Fibroblast of peridontal ligament (primary cell): ENCODE results near the gene DPH7.
"Not testable (repeated sequence)": the region's sequence is repeated elsewhere in the genome, so short reads cannot be mapped to it uniquely, and the experiment has no call there.

ENCODE experiments used
- DNase-seq: peaks from one replicate; pipeline ENCODE4 v3.0.0-alpha.2; 2010; ENCODE audit errors: extremely low read depth

DPH7 gene

DNA sequence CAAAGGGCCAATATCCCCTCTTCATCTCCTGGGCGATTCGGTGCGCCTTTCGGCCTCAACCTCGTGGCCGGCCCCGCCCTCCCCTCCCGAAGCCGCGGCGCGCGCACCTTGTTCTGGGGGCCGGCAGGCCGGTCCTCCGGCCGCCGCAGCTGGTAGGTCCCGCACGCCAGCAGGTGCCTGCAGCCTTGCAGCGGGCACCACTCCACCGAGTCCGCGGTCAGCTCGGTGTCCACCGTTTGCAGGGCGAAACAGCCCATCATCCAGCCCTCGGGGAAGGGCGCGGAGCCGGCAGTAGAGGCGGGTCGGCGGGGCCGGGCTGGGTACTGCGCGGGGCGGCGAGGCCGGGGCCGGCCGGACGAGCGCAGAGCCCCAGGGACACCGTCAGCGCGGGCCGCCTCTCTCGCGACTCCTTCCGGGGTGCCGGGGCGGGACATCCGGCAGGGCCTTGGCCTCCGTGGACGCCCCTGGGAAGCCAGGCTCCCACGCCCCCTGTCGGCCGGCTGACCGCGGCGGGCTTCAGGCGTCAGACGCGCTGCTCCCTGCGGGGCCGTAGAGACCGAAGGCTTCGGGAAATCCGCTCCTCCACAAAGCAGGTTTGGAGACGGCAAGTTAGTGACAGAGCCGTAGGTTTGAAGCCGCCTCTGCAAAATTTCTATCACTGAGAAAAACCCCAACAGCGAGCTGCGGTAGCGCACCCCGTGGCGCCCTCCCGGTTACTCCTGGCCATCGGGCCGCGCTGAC is at the start of gene DPH7:
DPH7 (minus strand) TSS at position 408 of the 741 bp plus-strand sequence; CDS start at position 260, 148 bp downstream.
- peak; percentile 80 for DNase-seq

- not testable (repeated sequence) for DNase-seq
Measured at GRCh38 chr9:137627406-137627805, 48.7 kb upstream of the DPH7 start.

DNA sequence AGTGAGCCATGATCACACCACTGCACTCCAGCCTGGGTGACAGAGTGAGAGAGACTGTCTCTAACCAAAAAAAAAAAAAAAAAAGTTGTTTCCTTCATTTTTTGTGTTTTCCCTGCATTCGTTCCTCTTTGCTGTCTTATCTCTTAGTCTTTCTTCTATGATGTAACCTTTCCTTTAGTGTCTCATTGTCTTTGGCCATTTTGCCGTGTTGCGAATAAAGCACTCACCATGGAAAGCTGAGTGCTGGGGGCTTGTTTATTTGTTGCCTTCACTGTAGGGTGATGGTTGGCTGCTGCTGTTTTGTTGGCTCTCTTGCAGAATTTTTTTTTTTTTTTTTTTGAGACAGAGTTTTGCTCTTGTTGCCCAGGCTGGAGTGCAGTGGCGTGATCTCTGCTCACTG is 47.7 kb upstream of the DPH7 start:
- no peak for DNase-seq

DNA sequence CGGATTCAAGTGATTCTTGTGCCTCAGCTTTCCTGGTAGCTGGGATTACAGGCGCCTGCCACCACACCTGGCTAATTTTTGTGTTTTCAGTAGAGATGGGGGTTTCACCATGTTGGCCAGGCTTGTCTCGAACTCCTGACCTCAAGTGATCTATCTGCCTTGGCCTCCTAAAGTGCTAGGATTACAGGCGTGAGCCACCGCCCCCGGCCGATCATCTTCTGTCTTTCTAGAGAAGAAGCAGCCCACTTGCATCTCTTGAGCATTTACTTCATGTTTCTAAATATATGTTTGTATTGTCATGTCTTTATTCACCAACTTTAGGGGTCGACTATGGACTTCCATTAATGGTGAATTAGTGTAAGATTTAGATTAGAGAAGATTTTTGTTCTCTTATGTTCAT is 43.5 kb upstream of the DPH7 start:
- DNase-seq: not testable (repeated sequence)

DNA sequence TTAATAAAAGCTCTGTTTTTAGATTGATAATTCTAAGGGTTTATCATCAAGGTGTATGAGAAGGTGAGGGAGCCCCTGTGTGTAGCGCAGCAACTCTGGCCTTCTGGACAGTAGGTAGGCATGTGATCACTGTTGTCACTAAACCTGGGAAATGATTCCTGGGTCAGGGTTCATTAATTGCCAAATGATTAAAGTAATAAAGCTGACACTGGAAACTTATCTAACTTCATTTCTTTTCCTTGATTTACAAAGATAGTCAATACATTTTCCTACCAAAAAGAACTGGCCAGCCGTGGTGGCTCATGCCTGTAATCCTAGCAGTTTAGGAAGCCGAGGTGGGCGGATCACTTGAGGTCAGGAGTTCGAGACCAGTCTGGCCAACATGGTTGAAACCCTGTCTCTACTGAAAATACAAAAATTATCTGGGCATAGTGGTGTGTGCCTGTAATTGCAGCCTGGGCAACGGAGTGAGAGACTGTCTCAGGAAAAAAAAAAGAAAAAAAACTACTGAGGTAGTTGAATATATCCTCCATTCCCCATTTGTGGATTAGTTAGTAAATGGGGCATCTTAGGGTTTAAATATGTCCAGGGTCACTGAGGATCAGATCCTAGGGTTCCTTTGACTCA is 42.5 kb upstream of the DPH7 start:
- DNase-seq: peak; percentile 23

- DNase-seq: no peak
Measured at GRCh38 chr9:137620581-137620980, 41.9 kb upstream of the DPH7 start.

GRCh38 chr9:137620048-137620405 is 41.3 kb upstream of the DPH7 start:
- DNase-seq: no peak

DNA sequence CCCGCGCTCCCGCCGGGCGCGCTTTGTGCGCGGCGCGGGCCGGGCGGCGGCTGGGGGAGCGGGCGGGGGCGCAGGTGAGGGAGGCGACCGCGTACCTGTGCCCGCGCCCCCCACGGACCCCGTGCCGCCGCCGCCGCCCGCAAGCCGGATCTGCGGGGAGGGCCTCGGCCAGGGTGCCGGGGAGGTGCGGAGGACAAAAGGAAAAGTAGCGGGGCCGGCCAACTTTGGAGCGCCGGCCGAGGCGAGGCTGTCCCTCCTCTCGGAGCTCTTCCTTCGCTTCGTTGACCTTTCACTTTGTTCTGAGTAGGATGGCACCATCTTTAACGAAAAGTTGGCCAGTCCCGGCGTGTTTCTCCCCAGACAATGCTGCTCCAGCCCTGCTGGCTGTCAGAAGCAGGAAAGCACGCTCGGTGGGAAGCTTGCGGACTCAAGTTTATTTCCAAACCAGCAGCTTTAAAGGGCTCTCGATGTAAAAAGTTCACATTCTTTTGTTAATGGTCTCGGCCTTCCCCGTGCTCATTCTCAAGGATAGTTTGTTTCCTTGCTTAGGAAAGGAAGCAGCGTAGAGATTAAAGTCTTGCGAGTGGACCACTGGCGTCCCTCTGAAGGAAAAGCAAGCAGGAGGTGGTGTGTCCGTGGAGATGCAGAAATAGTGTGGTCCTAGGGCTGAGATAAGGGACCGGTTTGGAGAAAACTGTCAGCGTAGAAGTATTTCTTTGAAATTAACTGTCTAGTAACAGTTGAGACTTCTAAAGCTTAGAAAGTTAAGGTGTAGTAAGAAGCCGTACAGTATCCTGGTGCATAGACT is 40.7 kb upstream of the DPH7 start:
- peak; percentile 56 for DNase-seq

DNA sequence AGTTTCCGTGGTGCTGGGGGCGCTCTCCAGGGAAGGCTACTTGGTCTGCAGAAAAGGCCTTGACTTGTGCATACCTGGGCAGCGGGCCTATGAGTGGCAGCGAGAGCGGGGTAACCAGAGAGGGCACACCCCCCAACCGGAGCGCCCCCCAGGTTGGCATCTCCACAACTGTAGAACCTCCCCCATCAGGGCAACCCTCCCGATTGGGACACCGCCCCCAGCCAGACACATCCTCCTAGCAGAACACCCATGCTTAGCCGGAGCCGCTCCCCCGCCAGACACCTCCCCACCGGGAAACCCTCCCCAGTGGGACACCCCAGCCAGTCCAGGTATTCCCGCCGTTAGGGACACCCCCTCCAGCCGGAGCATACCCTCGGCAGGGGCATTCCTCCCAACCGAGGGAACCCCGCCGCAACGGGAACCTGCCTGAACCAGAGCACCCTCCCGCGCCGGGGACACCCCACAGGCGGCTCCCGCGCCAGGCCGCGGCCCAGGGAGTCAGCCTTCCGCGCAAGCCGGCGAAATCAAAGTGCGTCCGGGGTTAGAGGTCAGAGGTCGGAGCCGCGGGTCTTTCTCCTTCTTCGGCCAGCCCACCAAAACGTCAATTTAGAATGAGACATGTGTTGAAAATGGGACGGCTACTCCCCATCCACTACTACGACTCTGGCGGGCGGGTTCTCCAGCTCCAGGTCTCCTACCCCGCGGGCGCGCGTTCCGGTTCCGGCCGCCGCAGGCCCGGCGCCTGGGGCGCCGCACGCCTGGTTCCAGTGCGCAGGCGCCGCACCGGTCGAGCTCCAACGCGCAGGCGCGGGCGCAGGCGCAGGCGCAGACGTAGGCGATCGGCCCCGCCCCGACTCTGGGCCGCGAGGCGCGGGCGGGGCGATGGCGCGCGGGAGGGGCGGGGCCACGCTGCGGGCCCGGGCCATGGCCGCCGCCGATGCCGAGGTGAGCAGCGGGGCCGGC is 39.7 kb upstream of the DPH7 start, which contains the start of gene EHMT1:
EHMT1 (plus strand) TSS at position 901 of the 963 bp plus-strand sequence; CDS start at position 925, 24 bp downstream.
- DNase-seq: peak; percentile 72

DNA sequence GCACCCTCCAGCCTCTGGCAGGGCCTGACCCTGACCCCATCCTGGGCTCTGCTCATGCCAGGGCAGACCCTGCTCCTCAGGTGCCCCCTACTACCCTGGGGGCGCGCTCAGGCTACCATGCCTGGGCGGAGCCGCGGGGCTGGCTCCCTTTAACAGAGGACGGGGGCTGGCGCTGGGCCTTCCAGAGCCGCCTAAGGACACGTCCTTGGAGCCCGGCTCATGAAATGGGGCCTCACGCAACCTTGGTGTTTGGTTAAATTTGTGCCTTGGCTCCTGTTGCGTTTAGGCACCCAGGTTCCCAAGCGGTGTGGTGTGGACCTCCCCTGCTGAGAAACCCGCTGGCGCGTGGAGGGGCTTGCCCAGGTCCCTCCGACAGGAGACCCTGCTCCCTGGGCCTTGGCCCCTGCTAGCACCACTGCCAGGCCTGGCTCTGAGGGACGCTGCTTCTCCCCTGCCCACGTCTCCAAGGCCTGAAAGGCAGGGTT is 36.7 kb upstream of the DPH7 start:
- no peak for DNase-seq

GRCh38 chr9:137614631-137615386 is 36.1 kb upstream of the DPH7 start:
- no peak for DNase-seq

- no peak for DNase-seq
Measured at GRCh38 chr9:137613738-137614523, 35.2 kb upstream of the DPH7 start.

DNA sequence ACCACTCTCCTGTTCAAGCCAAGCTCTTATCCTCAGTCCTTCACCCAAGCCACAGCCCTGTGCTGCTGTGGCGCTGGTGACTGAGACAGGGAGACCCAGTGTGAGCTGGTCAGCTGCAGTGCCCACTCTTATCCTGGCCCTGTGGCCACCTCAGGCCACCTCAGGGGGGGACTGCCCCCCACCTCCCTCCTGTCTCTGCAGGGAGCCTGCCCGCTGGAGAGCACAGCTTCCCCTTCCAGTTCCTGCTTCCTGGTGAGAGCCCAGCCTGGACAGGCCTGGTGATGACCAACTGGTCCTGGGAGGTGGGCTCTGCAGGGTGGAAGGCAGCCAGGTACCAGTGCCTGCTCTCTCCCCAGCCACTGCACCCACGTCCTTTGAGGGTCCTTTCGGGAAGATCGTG is 34.5 kb upstream of the DPH7 start:
- DNase-seq: no peak

DNA sequence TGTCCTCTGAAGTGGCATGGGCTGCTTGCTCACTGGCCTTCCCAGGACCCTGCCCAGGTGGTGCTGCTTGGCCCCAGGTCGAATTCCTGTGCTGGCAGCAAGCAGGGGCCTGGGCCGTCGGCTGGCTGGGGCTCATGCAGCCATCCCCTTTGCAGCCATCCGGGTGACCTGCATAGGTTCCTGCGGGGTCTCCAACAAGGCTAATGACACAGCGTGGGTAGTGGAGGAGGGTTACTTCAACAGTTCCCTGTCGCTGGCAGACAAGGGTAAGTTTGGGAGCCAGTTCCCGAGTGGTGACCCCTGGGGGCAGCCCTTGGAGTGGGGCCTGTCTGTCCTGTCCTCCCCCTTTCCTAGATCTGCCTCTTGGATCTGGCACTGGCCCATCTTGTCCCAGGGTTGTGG is 34.0 kb upstream of the DPH7 start:
- no peak for DNase-seq

DNA sequence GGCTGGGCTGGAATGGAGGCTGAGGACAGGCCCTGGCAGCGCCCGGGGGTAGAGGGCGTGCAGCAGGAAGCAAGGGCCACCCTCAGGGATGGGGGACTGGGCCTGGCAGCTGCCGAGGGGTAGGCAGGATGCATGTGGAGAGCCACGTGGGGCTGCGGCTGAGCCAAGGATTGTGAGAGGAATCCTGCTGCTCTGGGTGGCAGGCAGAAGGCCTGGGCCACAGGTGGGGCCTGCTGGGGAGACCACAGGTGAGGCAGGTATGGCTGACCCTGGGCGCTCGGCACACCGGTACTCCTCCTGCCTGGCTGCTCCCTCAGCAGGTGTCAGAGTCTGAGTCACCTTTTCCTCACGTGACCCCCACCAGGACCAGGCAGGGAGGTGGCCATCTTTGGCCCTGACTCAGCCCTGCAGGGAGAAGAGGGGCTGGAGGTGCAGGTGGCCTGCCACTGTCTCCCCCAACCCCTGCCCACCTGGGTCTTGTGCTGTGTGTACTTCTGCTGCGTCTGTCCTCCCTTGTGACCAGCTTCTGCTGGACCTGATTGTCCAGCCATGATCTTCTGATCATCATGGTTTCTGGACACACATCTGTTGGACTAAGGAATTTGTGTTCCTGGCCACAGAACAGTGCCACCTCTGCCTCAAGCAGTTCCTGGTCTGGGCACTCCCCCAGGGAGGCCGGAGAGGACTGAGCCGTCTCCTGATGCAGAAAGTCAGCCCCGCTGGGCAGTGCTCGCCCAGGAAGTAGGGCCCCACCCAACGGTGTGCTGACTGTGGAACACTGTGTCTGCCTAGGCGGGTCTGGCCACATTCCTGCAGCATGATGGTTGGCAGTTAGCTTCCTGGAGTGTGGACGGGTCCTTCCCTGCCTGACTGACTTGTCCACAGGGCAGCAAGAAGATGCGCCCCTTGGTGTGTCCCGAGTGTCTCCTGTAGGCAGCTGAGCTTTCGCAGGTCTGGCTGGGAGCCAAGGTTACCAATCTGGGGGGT is 33.2 kb upstream of the DPH7 start:
- peak; percentile 29 for DNase-seq

DNA sequence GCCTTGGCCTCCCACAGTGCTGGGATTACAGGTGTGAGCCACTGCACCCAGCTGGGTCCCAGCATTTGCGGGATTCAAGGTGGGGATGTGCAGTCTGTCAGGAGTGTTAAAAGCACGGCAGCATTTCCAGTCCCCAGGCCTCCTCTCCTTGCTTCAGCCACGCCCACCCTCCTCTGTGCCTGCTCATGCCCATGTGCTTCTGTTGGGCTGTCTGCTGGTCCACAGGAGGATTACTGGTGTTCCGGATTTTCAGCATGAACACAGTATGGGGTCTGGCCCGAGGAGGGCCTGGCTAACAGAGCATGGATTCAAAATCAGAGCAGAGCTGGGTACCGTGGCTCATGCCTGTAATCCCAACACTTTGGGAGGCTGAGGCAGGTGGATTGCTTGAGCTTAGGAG is 32.2 kb upstream of the DPH7 start:
- DNase-seq: no peak

DNA sequence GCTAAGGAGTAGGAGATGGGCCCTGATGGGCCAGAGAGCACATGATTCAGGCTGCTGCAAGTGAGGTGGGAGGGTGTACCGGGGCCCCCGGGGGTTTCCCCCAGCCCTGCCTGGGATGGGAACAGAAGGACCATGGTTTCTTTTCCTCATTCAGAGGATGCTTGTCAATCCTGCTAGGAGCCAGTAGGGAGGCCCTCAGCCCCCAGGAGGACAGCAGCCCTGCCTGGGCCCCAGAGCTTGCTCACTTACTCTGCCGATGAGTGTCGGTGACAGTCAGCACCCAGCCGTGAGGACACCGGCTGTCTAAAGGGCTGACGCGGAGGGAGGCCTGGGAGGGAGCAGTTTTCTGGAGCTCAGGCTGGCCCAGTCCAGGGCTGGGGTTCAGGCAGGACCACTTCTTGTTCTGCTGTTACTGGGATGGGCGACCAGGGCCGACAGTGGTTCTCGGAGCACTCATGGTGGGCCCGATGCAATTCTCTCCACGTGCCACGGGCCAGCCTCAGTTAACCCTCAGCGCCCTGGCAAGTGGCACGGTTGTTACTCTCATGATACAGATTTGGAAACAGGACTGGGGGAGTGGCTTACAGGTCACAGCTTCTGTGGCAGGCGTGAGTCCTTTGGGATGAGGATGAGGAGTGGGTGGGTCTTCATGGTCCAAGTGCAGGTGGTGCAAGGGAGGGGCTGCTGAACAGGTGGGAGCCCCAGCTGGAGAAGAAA is 28.6 kb upstream of the DPH7 start:
- no peak for DNase-seq

DNA sequence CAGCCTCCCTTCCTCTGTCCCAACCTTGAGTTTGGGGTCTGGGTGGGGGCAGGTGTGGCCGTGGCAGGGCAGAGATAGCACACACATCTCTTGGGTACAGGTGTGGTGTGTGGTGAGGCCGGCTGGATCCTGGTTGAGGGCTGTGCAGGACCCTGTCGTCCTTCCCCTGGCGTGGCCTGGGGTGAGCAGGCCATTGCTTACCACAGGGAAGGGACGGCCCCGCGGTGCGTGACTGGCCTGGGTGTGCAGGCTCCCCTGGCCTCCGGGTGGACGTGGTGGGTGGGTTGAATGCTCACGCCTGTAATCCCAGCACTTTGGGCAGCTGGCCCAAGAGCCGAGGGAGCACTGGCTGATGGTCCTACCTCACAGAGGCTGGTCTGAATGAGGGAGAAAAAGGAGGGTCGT is 28.0 kb upstream of the DPH7 start:
- DNase-seq: no peak
